G401 (cell line): ENCODE results near the gene NTN1. TPM values are rescaled to one million over a fixed set of nuclear protein-coding genes. Genes with fewer than 3 reads are reported as not detected.
A peak's percentile ranks its signal among the peaks of the same experiment; 100 is the strongest.

ENCODE experiments used
- DNase-seq: peaks from one replicate; pipeline ENCODE4 v3.0.0-alpha.2; 2015; ENCODE audit warnings: low spot score
- in situ Hi-C: cut with HindIII; loops from 2 replicates; pipeline ENCODE4 v1.10.0; 2016; ENCODE audit warnings: low sequenced_read_pairs, mixed read lengths
- total RNA-seq: library from RNA; depleted of rRNA; stranded (reverse); fragments of >200 nt; shearing (Covaris generic); gene quantifications from 2 replicates; pipeline ENCODE4 v1.2.3, GENCODE V29; 2014

Gene NTN1
- total RNA-seq, 1 experiment from 2014 or later = not detected

DNA sequence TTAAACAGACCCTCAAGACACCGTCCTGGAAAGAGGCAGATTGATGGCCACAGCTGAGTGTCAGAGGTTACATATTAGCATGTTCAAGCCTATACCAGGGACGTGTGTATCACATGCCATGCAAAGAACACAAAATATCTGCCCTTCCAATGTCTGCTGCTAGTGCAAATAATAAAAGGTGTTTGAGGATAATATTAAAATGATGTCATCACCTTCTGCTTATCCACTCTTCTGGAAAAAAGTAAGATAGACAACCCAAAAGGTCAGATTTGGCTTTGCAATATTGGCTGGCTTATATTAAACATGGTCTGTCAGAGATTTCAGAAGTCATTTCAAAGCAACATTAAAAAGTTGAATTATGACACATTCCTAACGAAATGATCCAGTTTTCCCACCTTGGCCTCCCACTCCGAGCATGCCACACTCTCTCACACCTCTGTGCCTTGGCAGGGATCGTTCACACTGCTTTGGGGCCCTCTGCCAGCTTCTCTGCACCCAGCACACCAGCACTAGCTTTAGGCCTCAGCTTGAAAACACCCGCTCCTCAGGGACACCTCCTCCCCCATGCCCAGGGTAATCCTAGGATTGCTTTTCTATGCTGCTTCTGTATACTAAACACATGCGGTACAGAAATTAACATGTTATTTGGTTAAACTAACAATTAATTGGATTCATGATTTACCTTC, 248.2 kb downstream of the NTN1 start:
- no peak for DNase-seq
- in situ Hi-C loops = no loop called here

DNA sequence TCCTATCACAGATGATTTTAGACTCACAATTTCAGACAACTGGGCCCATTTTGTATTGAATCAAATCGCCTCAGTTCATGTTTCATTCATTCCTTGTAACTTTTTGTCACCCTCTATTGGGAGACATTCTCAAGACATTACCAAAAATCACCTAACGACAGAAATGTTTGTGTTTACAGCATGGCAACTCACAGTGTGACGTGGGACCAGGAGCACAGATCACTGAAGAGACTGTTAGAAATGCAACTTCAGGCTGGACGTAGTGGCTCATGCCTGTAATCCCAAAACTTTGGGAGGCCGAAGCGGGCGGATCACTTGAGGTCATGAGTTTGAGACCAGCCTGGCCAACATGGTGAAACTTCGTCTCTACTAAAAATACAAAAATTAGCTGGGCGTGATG, 249.6 kb downstream of the NTN1 start:
- no peak for DNase-seq
- in situ Hi-C loops = no loop called here

DNA sequence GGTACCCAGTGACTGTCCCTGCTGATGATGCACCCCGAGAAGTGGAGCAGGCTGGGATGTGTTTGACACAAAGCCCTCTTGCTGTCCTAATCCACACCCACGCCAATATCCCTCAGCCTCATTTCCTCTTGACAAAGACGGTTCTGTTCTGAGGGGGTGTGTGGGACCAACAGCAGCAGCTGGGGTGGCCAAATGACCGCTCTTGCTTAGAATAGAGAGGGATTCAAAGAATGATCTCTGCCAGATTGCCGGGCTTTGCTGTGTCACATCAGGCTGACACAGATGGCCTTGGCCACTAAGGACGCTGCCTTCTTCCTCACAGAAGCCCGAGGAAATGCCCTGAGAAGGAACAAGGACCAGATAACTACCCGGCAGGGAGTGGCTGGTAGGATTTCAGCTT, 250.7 kb downstream of the NTN1 start:
- in situ Hi-C loops = no loop called here
- DNase-seq = peak; percentile 15

DNA sequence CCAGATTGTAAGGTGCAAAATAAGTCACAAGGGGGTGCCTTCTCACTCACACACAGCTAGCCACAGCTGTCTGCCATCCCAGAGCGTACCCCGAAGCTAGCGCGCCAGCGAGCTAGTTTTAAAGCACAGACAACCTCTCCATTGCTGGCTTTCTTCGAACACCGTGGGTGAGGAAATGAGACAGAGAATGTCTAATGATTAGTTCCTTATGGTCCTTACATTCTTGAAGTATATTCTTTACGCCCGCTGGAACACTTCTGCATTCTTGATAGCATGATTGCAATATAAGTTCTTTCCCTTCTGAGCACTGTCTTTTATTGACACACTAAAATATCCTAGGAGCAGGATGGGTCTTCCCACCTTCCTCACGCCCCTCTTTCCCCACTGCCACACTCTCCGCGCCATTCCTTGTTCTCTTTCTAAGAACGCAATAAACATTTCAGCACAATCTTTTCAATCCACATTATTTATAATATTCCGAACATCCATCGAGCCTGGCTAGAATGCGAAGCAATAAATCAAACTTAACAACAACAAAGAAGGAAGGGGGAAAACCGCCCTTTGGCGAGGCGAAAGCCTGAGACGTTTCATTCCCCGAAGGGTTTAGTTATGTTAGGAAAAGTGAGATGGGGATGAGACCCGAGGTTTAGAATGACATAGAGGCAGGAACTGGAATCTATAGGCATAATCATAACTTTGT, 251.3 kb downstream of the NTN1 start:
- in situ Hi-C loops = no loop called here
- DNase-seq = no peak

DNA sequence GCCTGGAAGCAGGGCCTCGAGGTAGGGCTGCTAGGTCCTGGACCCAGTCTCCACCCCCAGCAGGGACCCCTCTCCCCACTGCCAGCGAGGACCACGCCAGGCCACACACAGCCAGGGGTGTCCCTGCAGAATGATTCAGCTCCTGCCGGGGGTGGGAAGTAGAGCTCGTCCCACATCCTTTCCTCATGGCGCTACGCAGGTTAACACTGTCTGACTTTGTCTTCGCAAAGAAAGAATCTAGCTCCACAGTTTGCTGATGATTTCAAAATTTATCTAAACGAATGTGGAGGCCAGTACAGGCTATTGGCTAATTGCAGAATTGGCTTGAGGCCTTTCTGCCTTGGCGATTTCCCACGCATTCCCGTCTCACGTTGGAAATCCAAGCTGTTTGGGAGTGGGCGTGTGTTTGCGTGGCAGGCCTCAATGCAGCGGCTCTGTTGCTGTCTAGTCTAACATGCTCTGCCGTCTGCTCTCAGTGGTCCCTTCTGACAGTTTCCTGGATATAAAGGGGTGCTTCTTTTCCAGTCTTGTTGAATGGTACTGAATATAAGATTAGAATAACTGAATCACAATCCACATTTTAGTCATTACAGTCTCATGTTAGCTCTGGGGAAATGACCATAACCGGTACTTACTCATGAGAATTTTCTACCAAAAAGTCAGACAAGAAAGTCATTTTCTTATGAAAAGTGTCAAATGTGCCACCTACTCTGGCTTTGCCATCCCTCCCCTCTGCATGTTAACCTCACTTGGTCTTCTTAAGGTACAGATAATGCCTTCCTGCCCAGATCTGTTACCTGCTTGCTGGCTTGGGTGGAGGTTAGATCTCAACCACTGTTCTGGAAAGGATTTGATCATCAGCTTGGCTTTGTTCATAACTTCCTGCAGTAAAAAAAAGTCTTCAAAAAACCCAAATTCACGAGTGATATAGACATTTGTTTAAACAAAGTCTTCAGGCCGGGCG, 252.4 kb downstream of the NTN1 start:
- DNase-seq = no peak
- in situ Hi-C loops = no loop called here

DNA sequence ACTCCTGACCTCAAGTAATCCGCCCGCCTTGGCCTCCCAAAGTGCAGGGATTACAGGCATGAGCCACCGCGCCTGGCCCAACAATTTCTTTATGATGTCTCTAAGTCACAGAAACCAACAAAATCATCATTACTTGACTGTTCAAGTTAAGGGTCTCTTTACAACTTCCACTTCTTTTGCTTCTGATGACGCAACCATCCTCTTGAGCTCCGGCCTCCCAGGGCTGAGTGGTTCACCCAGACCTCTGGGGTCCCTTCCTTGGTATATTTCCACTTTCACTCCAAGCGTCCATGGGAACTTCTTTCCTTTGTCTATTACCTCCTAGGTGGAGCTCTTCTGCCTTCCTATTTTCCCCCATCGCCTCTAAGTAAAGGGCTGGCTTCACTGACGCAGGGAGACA, 253.7 kb downstream of the NTN1 start:
- in situ Hi-C loops = no loop called here
- no peak for DNase-seq

DNA sequence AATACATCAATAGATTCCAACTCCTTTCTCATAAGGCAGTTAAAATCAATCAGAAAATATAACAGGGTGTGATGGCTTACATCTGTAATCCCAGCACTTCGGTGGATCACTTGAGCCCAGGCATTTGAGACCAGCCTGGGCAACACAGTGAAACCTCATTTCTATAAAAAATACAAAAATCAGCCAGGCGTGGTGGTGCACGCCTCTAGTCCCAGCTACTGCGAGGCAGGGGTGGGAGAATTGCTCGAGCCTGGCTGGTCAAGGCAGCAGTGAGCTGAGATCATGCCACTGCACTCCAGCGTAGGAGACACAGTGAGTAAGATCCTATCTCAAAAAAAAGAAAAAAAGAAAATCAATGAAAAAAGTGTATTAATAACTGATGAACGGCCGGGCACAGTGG, 258.6 kb downstream of the NTN1 start:
- in situ Hi-C loops = no loop called here
- no peak for DNase-seq

DNA sequence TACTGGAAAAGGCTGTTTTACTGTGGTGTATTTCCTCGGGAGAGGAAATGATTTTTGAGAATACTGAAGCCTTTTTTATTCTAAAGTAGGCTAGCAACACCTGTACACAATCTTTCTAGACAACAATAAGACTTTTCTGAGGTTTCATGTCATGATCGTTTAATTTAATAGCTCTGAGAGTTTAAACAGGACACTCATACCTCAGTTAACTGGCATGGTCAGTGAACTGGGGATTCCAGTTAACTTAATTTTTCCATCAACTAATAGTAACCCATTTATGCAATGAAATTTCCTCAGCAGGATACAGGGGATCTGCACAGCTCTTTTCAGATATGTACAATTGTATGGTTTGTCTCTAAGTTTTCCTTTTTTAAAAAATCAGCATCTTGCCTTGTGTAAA, 262.6 kb downstream of the NTN1 start:
- no peak for DNase-seq
- in situ Hi-C loops = no loop called here

DNA sequence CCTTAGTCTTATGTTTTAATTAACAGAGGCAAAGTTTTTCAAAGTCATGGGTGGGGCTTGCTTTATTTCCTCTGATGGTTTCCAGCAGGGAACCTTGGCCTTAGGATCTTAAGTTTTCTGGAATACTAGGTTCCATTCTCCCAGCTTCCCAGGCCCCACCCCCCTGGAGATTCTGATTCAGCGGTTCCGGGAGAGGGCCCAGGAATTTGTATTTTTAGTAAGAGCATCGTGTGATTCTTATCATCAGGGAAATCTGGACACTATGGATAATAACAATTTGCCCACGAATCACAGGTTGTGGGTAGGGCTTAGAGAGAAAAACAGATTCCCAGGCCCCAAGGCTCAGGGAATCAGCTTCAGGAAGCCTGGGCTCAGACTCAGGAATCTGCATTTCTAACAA, 263.6 kb downstream of the NTN1 start:
- in situ Hi-C loops = no loop called here
- no peak for DNase-seq

DNA sequence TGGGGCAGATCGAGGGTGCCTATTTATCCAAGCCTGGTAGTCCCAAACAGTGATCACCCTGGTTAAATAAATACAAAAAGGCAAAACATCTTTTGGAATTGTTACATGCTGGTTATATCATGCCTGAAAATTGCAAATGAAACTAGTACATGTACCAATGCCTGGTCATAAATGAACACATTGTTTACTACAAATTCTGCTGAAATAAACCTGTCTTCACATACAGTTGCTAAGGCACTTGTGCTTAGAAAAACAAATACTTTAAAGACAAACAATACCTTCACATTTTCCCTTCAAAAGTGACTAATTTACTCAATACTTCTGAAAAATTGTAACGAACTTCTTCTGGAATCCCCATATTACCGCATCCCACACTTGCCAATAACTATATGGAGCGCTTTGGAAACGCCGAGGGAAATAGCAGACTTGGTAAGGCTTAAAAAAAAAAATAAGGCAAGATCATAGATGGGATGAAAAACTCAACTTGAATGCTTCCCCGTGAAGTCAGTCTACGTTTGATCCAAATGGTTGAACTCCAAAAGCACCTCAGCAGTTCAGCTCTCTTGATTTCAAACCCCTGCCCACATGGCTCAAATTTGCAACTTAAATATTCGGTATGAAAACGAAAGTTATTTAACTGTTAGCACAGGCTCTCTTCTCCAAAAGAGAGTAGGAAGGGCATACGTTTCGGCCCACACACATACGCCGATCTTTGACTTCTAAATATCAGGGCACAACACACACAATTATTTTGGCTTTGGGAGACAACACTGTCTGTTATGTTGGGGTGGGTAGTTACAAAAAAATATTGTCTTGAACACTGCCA, 264.5 kb downstream of the NTN1 start:
- in situ Hi-C loops = no loop called here

DNA sequence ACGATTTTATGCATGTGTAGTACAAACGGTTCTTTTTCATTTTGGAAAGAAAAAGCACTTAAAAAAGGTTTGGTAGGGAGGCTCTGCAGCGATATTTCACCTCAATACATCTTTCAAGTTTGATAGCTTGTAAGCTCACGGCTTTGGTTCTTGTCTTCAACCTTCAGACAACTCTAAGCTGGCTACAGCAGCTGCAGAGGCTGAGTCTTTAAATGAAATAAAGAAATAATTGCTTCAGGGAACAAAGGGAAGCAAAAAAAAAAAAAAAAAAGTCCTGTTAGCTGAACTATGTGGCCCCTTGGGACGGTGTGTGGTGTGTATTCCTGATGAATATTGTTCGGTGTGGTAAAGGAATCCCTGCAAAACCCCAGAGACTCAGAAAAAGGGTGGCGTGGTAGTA, 265.1 kb downstream of the NTN1 start:
- no peak for DNase-seq
- in situ Hi-C loops = no loop called here

More for the DNA sequence above, 264.5 kb downstream of the NTN1 start:
- DNase-seq = no peak

DNA sequence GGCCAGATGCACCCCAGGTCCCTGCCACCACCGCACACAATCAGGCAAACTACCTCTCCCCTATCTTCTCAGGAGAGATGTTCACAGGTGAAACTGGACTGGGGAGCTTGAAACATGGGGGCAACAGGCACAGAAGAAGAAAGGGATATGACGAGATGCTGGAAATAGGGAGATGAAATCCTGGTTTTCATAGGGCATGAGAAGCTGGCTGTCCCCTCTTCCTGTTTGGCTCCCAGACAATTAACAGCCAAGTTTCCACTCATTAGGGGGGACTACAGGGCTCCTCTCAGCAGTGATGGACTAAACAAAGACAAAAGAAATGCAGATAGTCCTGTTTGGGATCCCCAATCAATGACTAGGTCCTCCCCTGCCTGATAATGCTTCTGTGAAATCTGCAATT, 266.0 kb downstream of the NTN1 start:
- DNase-seq = no peak
- in situ Hi-C loops = no loop called here

DNA sequence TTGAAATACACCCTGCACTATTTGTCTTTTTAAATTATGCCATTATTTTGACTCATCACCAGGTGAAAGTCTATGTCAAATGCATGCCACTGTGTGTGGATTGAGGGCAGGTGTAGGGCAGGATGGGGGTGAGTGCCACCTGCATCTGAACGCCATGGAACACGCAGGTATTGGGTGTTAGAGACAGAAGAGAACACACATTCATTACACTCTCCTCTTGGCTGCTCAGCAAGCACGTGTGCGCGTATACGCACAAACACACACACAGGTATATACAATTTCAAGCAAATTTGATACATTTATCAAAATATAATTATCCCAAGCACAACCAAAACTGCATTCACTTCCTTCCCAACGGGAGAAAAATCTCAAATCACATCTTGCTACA, 268.9 kb downstream of the NTN1 start:
- in situ Hi-C loops = no loop called here
- no peak for DNase-seq

DNA sequence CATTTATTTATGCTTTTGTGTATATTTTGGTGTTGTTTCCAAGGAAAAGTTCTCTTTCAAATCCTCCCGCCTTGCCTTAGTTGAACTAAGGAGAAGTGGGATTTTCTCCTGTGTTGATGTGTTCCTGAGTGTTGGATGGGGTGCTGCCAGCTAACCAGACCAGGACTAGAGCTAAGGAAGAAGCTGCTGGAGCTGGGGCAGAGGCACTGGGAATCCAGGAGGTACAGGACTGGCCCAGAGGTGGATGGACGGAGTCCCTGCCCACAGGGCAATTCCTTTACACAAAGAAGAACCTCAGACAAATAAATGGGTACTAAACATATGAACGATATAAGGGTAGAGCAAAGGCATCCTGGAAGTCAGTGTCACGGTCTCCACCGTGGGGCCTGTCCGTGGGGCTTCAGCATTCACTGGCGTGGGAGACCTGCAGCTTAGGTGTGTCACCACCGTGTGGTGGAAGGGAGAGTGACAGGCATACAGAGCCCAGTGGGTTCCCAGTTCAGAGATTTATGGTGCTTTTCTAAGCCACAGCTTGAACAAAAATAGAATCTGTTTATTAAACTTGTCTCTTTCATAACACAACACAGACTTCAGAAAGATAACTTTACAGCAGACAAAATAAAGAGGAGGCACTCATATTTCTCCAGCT, 270.7 kb downstream of the NTN1 start:
- peak; percentile 45 for DNase-seq
- in situ Hi-C loops = no loop called here

DNA sequence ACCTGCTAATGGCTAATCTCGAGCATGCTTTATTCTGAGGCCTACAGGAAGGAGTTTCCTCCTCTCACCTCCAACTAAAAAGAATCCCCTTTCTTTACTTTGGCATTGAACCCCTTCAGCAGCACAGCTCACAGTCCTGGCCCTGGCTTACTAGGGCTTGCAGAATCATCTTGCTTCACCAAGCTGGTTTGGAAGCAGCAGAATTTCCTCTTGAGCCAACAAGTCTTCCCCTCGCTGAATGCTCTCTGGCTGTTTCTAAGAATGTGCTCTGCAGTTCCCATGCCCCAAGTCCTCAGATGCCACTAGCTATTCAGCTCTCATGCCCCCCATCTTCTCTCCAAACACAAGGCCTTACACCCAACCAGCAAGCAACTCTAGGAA, 271.2 kb downstream of the NTN1 start:
- no peak for DNase-seq
- in situ Hi-C loops = no loop called here
